Smooth muscle cell (in vitro differentiated cells): ENCODE results near the gene PRR14. TPM values are rescaled to one million over a fixed set of nuclear protein-coding genes. Genes with fewer than 3 reads are reported as not detected.
A peak's percentile ranks its signal among the peaks of the same experiment; 100 is the strongest.
"Not testable (repeated sequence)": the region's sequence is repeated elsewhere in the genome, so short reads cannot be mapped to it uniquely, and the experiment has no call there.

Experiments
- DNase-seq: peaks from one replicate; lab custom pipeline; 2025; ENCODE audit not compliant: unreplicated experiment; lab: John Stamatoyannopoulos, UW
- H2AFZ ChIP-seq: fragments of 200-600 bp; sonication (generic); 2 replicates; pipeline ENCODE4 v1.6.0; 2016; ENCODE audit warnings: antibody characterized with exemption, low read depth, mild to moderate bottlenecking
- H3F3A ChIP-seq: fragments of 200-600 bp; sonication (generic); 2 replicates; pipeline ENCODE4 v1.6.0; 2017; ENCODE audit warnings: antibody characterized with exemption, low read depth
- H3K27ac ChIP-seq: fragments of 200-600 bp; sonication (generic); 2 replicates; pipeline ENCODE4 v1.5.1; 2016; ENCODE audit warnings: low read depth, mild to moderate bottlenecking
- H3K27me3 ChIP-seq: fragments of 200-600 bp; sonication (generic); 2 replicates; pipeline ENCODE4 v1.6.1; 2016; ENCODE audit warnings: low read depth, mild to moderate bottlenecking
- H3K36me3 ChIP-seq: fragments of 200-600 bp; sonication (generic); 2 replicates; pipeline ENCODE4 v1.5.1; 2016; ENCODE audit warnings: low read depth
- H3K4me1 ChIP-seq: fragments of 200-600 bp; sonication (generic); 2 replicates; pipeline ENCODE4 v1.5.1; 2016; ENCODE audit warnings: low read depth
- H3K4me2 ChIP-seq: fragments of 200-600 bp; sonication (generic); 2 replicates; pipeline ENCODE4 v1.6.0; 2016; ENCODE audit warnings: mild to moderate bottlenecking
- H3K4me3 ChIP-seq: fragments of 200-600 bp; sonication (generic); 2 replicates; pipeline ENCODE4 v1.5.1; 2016; ENCODE audit warnings: mild to moderate bottlenecking
- H3K79me2 ChIP-seq: fragments of 200-600 bp; sonication (generic); 2 replicates; pipeline ENCODE4 v1.6.0; 2016; ENCODE audit warnings: low read depth, mild to moderate bottlenecking
- H3K9ac ChIP-seq: fragments of 200-600 bp; sonication (generic); 2 replicates; pipeline ENCODE4 v1.6.0; 2016; ENCODE audit warnings: low read depth
- H3K9me3 ChIP-seq: fragments of 200-600 bp; sonication (generic); replicated peaks from 2 replicates; pipeline ENCODE4 v1.5.1; 2016; ENCODE audit warnings: low read depth
- H4K20me1 ChIP-seq: fragments of 200-600 bp; sonication (generic); 2 replicates; pipeline ENCODE4 v1.6.0; 2016; ENCODE audit warnings: low read depth
- WGBS: methylation state at CpG from one replicate; pipeline ENCODE4 v1.1.7; 2016; ENCODE audit warnings: low lambda C conversion rate; 5-methylcytosine and 5-hydroxymethylcytosine counted together
- polyA plus RNA-seq: library from polyadenylated mRNA; unstranded; fragments of >200 nt; fragmentation: Nextera tagmentation; extraction: Ambion mirVana; gene quantifications from 2 replicates; pipeline ENCODE4 v1.2.1, GENCODE V29; 2016
- total RNA-seq: library from RNA; depleted of rRNA; stranded (reverse); fragments of >200 nt; gene quantifications from 2 replicates; pipeline ENCODE4 v1.2.3, GENCODE V29; 2014
- TF ChIP-seq, protein P1 (sequence below): fragments of 200-600 bp; sonication (generic); IDR thresholded peaks from 2 replicates; pipeline ENCODE4 v1.5.1; 2017; ENCODE audit warnings: borderline replicate concordance, mild to moderate bottlenecking, antibody characterized with exemption; ENCODE audit not compliant: insufficient read depth, poor library complexity, severe bottlenecking

PRR14 gene
- total and polyA plus RNA-seq, 2 experiments from 2014 or later: 16.7 to 22.0 TPM

DNA sequence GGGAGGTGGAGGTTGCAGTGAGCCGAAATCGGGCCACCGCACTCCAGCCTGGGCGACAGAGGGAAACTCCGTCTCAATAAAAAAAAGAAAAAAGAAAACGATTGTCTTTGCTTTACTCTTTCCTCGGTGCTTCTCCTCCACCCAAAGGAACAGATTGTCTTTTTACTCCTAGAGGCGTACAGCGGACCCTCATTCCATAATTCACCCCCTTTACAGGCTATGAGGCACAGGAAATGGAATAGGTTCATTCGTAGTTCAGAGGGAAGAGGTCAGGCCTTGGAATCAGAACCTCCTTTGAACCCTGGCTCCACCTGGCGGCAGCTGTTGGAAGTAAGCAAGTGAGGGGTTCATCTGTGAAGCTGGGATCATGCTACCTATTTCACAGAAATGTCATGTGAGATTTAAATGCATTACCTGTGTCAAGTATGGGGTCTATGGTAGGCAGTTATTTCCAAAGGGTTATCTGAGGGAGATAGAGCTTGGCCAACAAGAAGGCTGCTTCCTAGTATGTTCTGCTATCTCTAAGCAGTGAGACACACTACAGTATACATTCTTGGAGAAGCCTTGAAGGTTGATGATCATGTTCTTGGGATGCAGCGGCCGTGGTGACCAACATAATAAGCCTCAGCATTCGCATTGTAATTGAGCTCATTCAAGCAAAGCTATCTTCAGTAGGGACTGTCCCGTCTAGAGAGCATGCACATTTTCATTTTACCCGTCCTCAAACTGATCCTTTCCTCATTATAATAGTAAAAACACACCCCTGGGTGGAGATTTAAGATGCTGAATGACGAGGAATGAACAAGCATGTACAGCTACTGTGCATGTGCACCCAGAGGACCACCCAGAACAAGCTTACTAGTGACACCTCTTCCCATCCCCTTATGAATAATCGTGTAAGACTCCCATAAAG, 21.9 kb upstream of the PRR14 start:
- peak overlapping the region; percentile 71 for H3K4me2 ChIP-seq
- WGBS: 53% methylated on average over 18 of the region's 18 CpGs
- H3K9me3 ChIP-seq: no peaks in the 10 kb centered on the region
- H3K4me3 ChIP-seq: peak overlapping the region; percentile 25
- no peaks in the 10 kb centered on the region for H3K36me3 ChIP-seq
- TF ChIP-seq, protein P1, sequence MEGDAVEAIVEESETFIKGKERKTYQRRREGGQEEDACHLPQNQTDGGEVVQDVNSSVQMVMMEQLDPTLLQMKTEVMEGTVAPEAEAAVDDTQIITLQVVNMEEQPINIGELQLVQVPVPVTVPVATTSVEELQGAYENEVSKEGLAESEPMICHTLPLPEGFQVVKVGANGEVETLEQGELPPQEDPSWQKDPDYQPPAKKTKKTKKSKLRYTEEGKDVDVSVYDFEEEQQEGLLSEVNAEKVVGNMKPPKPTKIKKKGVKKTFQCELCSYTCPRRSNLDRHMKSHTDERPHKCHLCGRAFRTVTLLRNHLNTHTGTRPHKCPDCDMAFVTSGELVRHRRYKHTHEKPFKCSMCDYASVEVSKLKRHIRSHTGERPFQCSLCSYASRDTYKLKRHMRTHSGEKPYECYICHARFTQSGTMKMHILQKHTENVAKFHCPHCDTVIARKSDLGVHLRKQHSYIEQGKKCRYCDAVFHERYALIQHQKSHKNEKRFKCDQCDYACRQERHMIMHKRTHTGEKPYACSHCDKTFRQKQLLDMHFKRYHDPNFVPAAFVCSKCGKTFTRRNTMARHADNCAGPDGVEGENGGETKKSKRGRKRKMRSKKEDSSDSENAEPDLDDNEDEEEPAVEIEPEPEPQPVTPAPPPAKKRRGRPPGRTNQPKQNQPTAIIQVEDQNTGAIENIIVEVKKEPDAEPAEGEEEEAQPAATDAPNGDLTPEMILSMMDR: peak; percentile 82
- no peaks in the 10 kb centered on the region for H3K79me2 ChIP-seq
- H3F3A ChIP-seq: no peaks in the 10 kb centered on the region
- DNase-seq: peak; percentile 47
- H3K4me1 ChIP-seq: no peaks in the 10 kb centered on the region
- no peaks in the 10 kb centered on the region for H4K20me1 ChIP-seq
- no peak overlapping the region for H3K9ac ChIP-seq
- H3K27me3 ChIP-seq: no peaks in the 10 kb centered on the region
- peak overlapping the region; percentile 94 for H2AFZ ChIP-seq
- no peak overlapping the region for H3K27ac ChIP-seq

DNA sequence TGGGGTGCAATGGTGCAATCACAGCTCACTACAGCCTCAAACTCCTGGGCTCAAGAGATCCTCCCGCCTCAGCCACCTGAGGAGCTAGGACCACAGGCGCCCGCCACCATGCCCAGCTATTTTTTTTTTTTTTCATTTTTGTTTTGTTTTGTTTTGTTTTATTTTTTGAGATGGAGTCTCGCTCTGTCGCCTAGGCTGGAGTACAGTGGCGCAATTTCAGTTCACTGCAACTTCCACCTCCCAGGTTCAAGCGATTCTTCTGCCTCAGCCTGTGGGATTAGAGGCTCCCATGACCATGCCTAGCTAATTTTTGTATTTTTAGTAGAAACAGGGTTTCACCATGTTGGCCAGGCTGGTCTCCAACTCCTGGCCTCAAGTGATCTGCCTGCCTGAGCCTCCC, 18.3 kb upstream of the PRR14 start:
- H3K27me3 ChIP-seq, H2AFZ ChIP-seq, H3K79me2 ChIP-seq, H3K4me1 ChIP-seq, H3K27ac ChIP-seq, DNase-seq, H3K9me3 ChIP-seq, H3K4me3 ChIP-seq, H3K9ac ChIP-seq, H3F3A ChIP-seq, H4K20me1 ChIP-seq, H3K36me3 ChIP-seq, H3K4me2 ChIP-seq: not testable (repeated sequence)
- WGBS: 97% methylated on average over 7 of the region's 7 CpGs

DNA sequence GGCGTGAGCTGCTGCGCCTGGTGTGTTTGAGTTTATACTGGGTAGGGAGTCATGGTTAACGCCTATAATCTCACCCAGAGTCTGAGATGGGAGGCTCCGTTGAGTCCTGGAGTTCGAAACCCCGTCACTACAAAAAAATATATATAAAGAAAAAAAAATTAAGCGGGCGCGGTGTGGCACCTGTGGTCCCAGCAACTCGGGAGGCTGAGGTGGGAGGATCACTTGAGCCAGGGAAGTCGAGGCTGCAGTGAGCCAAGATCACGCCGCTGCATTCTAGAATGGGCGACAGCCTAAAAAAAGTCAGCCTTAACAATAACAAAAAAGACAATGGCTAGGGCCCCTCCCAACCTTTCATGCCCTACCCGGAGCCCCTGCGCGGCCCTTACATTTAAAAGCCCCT, 17.2 kb upstream of the PRR14 start:
- H3K9ac ChIP-seq: peak overlapping the region; percentile 84
- H3K9me3 ChIP-seq: no peaks in the 10 kb centered on the region
- H3K36me3 ChIP-seq: no peaks in the 10 kb centered on the region
- no peaks in the 10 kb centered on the region for H3K4me1 ChIP-seq
- no peaks in the 10 kb centered on the region for H4K20me1 ChIP-seq
- TF ChIP-seq, protein P1: no peak
- peak overlapping the region; percentile 84 for H3K4me3 ChIP-seq
- peak overlapping the region; percentile 91 for H3K4me2 ChIP-seq
- peak overlapping the region; percentile 50 for H2AFZ ChIP-seq
- 85% methylated on average over 17 of the region's 17 CpGs for WGBS
- peak overlapping the region; percentile 72 for H3K27ac ChIP-seq
- no peaks in the 10 kb centered on the region for H3K27me3 ChIP-seq
- peaks cover 7% of the 10 kb centered on the region for H3K79me2 ChIP-seq
- H3F3A ChIP-seq: no peaks in the 10 kb centered on the region
- DNase-seq: no peak

DNA sequence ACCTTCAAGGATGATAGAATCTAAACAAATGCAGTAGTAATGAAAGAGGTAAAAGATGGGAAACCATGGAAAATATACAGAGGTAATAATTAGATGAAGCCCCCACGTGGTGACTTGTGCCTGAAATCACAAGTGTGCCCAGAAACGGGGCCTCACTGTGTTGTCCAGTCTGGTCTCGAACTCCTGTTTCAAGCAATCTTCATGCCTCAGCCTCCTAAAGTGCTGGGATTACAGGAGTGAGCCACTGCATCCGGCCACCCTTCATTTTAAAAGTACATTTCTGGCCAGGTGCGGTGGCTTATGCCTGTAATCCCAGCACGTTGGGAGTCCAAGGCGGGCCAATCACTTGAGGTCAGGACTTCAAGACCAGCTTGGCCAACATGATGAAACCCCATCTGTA, 14.2 kb upstream of the PRR14 start:
- Histone ChIP-seq H3K27ac (no peak overlapping the region), H3K9me3 (no peaks in the 10 kb centered on the region), H4K20me1 (no peaks in the 10 kb centered on the region), H3K9ac (no peak overlapping the region), H2AFZ (no peak overlapping the region), H3K4me1 (no peaks in the 10 kb centered on the region), H3K79me2 (peaks cover 7% of the 10 kb centered on the region), H3K4me3 (no peak overlapping the region), H3F3A (no peaks in the 10 kb centered on the region), H3K4me2 (no peak overlapping the region), H3K27me3 (no peaks in the 10 kb centered on the region), H3K36me3 (no peaks in the 10 kb centered on the region)
- WGBS: 94% methylated on average over 7 of the region's 7 CpGs
- TF ChIP-seq, protein P1: no peak
- no peak for DNase-seq

DNA sequence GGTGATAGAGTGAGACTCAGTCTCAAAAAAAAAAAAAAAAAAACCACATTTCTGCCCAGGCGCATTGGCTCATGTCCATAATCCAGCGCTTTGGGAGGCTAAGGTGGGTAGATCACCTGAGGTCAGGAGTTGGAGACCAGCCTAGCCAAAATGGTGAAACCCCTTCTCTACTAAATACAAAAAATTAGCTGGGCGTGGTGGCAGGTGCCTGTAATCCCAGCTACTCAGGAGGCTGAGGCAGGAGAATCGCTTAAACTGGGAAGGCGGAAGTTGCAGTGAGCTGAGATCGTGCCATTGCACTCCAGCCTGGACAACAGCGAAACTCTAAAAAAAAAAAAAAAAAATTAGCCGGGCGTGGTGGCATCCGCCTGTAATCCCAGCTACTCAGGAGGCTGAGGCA, 13.6 kb upstream of the PRR14 start:
- H3K9me3 ChIP-seq, H3K27me3 ChIP-seq, H2AFZ ChIP-seq, H3K4me3 ChIP-seq, H3F3A ChIP-seq, H4K20me1 ChIP-seq, H3K79me2 ChIP-seq, H3K4me1 ChIP-seq, H3K36me3 ChIP-seq, H3K4me2 ChIP-seq, H3K9ac ChIP-seq, DNase-seq, H3K27ac ChIP-seq: not testable (repeated sequence)
- 93% methylated on average over 10 of the region's 10 CpGs for WGBS
